Stimulated activated CD8-positive, alpha-beta memory T cell treated with anti-CD3 and anti-CD28 coated beads, Interleukin-12 subunit alpha, Interleukin-12 subunit beta, amount 100 ng/mL, for 24 hours (primary cell): ENCODE results near the gene CSAD.

Experiments
- DNase-seq: peaks from one replicate; pipeline ENCODE4 v3.0.0-alpha.2; 2020; ENCODE audit errors: extremely low read depth

The CSAD gene

GRCh38 chr12:53180220-53180930 is at the start of gene CSAD, which contains the start of gene ZNF740:
Gene CSAD, minus strand, starts transcription at chr12:53180925. Its CDS starts 7,455 bp downstream, at chr12:53173470.
Gene ZNF740, plus strand, starts transcription at chr12:53180722. Its CDS starts 1,262 bp downstream, at chr12:53181984.
- DNase-seq: peak; percentile 96

DNA sequence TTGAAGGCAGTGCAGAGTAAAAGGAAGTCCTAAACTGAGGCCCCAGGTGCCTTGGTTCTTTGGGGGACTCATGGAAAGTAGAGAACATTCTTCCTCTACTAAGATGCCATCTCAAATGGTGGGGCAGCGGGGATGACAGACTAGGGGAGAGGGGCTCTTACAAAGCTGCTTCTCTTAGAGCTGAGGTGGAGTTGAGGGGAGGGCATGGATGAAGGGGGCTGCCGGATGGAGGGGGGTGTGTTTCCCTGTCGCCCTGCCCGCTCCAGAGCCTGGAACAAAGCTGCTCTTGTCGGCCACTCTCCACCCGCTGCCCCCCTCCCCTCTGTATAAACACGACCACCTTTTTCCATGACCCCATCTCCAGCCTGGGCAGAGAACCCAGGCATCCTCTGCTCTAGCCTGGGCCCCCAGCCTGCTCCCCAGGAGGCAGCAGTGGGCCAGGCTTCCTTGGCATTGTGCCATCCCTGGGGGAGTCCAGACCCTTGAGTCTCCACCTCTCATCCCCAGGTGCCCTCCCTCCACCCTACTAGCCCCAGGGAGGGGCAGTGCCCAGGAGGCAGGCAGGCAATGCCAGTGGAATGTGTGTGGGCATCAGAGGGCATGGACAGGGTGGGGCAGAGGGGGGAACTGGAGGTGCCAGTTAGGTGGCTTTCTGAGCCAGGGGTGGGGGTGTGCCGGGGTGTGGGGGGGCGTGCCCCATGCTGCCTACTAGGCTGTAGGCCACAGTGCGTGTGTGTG is 49.6 kb upstream of the CSAD start:
- no peak for DNase-seq

DNA sequence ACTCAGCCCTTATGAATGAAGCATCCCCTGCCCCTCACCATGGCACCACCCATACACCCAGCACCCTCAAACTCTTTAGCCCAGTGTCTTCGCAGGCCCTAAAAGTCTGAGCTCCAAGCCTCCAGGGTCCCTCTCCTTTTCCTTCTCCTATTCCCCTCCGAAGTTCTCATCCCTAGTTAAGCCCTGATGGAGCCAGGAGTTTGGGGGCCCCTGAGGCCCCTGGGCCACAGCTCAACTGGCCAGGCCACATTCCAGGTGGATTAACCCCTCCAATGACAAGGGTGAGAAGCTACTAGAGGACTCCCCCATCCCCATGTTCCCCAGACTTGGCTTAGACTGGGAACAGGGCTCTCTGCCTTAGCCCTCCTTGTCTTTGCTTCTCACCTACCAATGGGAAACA is 48.7 kb upstream of the CSAD start:
- no peak for DNase-seq

DNA sequence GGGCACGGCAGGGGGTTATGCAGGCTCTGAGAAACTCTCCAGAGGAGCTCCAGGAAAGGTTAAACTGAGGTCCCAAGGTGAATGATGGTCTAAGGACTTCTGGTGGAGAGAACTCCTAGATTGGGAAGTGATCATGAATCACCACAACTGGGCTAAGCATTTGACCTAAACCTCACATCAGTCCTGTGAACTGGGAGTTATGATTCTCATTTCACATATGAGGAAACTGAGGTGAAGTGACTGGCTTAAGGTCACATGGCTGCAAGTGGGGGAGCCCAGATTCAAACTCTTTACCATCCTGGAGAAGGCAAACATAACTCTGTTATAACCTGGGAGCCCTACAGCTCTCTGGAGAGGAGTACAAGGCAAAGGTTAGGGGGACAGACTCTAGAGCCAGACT is 47.1 kb upstream of the CSAD start:
- DNase-seq: no peak

DNA sequence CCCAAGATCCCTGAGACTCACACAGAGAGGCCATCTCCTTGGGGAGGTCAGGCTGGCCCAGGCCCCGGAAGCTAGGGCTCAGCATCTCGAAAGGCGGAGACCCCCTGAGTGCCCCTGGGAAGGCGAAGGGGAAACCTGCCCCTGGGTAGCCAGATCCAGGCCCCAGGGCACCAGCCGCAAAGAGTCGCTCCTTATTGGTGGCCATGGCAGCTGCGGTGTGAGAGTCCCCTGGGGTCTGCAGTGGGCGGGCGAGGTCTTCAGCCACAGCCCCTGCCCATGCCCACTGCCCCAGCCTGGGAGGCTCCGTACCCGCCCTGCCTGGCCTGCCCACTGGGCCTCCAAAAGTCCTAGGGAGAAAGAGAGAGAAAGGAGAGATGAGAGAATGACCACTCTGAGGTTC is 46.6 kb upstream of the CSAD start:
- DNase-seq: no peak

DNA sequence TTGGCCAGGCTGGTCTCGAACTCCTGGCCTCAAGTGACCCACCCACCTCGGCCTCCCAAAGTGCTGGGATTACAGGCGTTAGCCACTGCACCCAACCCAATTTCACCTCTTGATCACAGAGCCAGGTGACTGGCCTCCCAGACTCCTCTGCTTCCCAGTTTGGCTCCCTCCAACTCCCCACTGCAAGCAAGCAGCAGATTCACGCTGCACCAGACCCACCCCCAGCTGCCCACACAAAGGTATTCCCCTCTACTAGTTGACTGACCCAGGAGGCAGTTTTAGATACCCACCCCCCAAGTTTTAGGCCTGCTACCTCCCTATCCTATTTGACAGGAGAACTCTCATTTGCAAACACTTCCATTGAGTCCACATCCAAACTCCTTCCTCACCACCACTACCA is 46.1 kb upstream of the CSAD start:
- DNase-seq: no peak

- DNase-seq: no peak
These were observed 45.1 kb upstream of the CSAD start for GRCh38 chr12:53225635-53226424.

GRCh38 chr12:53224897-53225634 is 44.3 kb upstream of the CSAD start:
- DNase-seq: no peak

- DNase-seq: no peak
These were observed 43.6 kb upstream of the CSAD start for GRCh38 chr12:53224061-53224896.

GRCh38 chr12:53223389-53224060 is 42.8 kb upstream of the CSAD start:
- DNase-seq: no peak

- no peak for DNase-seq
These were observed 42.1 kb upstream of the CSAD start for GRCh38 chr12:53222806-53223261.

GRCh38 chr12:53222170-53222721 is 41.5 kb upstream of the CSAD start:
- no peak for DNase-seq

DNA sequence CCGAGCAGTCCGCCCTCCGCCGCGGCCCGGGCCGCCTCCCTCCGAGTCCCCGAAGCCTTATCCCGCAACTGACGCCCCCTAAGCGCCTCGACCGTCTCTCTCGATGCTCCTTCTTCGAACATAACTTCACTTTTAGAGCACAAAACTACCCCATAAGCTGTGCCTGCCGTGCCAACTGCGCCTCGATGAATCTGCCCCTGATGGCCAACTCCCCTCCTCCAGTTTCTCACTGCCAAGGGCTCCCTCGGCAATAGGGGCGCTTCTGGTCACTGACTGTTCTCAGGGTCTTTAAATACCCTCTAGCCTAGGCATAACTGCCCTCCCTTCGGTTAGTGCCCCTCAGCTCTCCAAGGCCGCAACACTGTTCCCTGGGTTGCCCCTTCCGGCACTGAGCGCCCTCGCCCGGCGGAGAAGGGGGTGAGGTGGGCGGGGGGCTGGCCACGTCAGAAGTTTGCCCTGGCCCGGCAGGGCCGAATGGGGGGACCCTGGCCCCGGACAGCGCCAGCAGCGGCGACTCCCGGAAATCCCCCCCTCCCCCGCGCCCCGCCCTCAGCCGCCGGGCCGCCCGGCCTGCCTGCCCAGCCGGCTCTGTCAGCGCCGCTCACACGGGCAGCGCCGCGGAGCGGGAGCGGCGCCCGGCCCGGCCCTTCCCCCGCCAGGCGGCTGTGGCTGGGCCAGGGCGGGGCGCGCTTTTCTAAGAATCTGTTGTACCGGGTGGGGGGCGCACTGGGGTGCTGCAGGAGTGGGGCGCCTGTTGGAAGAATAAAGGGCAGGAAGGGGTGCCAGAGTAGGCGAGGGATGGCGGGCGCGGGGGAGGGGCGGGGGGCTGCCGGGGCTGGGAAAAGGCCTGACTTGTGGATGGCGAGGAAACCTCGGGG is 40.7 kb upstream of the CSAD start:
- DNase-seq: no peak

- peak; percentile 66 for DNase-seq
These were observed 40.0 kb upstream of the CSAD start for GRCh38 chr12:53220694-53221202.

DNA sequence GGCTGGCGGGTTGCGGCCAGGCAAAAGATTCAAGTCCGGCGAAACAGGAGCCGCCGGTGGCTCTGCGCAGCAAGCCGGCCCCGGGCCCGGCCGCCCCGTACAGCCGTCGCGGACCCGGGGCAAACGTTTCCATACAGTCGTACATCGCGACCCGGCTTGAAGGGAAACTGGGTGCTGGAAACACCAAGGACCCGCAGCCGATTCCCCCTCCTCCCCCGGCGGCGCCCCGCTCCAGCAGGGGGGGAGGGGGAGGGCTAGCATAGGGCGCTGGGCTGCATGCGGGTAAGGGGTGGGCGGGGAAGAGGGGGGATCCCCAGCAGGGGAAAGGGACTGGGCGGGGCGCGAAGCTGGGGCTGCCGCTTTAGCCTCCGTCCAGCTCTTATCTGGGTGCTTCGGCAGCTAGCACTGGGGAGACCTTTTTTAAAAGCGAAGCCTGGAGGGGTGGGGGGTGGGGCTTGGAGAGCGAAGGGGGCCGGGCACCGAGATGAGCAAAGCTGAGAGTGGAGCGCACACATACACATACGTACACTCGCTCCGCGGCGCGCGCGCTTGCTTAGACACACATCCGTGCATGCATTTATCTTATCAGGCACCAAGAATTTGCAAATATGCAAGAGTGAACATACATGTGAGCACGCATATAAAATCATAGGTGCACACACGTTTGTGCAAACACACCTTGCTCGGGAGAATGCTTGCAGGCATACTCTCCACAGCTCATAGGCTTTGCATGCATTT is 39.4 kb upstream of the CSAD start:
- no peak for DNase-seq

GRCh38 chr12:53219292-53219955 is 38.7 kb upstream of the CSAD start:
- no peak for DNase-seq

- DNase-seq: no peak
These were observed 38.0 kb upstream of the CSAD start for GRCh38 chr12:53218551-53219291.
